ENCODE data around the gene ZFAND2A.
"Not testable (repeated sequence)": the region's sequence is repeated elsewhere in the genome, so short reads cannot be mapped to it uniquely, and the experiment has no call there.

ZFAND2A gene

DNA sequence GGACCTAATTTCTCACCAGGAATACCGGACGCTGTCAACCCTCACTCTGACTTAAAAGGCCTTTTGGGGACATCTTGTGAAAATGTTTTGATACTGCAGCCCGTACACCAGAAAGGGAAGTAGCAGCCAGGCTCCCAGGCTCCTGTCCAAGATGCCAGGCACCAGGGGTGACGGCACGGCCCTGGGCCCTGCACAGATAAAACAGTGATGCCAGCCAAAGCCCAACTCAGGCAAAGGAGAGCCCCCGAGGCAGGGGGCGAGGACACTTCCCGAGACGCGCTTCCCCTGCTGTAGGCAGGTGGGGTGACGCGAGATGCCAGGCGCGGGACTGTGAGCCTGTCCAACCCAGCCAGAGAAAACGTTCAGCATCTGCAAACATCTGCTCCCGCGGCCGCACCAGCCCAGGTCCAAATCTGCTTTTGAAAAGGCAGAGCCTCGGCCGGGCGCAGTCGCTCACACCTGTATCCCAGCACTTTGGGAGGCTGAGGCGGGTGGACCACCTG, 15.7 kb downstream of the ZFAND2A start:
- TF ChIP-seq, protein P1, sequence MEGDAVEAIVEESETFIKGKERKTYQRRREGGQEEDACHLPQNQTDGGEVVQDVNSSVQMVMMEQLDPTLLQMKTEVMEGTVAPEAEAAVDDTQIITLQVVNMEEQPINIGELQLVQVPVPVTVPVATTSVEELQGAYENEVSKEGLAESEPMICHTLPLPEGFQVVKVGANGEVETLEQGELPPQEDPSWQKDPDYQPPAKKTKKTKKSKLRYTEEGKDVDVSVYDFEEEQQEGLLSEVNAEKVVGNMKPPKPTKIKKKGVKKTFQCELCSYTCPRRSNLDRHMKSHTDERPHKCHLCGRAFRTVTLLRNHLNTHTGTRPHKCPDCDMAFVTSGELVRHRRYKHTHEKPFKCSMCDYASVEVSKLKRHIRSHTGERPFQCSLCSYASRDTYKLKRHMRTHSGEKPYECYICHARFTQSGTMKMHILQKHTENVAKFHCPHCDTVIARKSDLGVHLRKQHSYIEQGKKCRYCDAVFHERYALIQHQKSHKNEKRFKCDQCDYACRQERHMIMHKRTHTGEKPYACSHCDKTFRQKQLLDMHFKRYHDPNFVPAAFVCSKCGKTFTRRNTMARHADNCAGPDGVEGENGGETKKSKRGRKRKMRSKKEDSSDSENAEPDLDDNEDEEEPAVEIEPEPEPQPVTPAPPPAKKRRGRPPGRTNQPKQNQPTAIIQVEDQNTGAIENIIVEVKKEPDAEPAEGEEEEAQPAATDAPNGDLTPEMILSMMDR (IDR thresholded peaks at IDR 0.05; ENCODE audit: low read depth, low read length), result peak; percentile 69
- DNase-seq, result peak; percentile 69
- H3K4me1 ChIP-seq, result peaks cover 7% of the 10 kb centered on the region

DNA sequence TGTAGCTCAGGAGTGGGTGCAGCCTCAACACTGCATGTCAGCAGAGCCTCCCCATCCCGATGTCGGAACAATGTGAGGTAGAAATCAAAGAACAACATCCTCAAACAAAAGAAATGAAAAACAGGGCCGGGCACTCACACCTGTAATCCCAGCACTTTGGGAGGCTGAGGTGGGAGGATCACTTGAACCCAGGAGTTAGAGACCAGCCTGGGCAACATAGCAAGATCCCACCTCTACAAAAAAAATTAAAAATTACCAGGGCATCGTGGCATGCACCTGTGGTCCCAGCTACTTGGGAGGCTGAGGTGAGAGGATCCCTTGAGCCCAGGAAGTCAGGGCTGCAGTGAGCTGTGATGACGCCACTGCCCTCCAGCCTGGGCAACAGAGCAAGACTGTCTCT, 17.0 kb downstream of the ZFAND2A start:
- H3K4me1 ChIP-seq; H3K36me3 ChIP-seq; DNase-seq; H3K4me3 ChIP-seq (ENCODE audit: low read depth, low read length); H3K27me3 ChIP-seq; H3K9me3 ChIP-seq: not testable (repeated sequence)

More for the DNA sequence above, 15.7 kb downstream of the ZFAND2A start:
- H3K36me3 ChIP-seq, result no peaks in the 10 kb centered on the region
- no peak overlapping the region for H3K4me3 ChIP-seq (ENCODE audit: low read depth, low read length)
- H3K9me3 ChIP-seq, result no peaks in the 10 kb centered on the region
- H3K27me3 ChIP-seq, result no peaks in the 10 kb centered on the region

DNA sequence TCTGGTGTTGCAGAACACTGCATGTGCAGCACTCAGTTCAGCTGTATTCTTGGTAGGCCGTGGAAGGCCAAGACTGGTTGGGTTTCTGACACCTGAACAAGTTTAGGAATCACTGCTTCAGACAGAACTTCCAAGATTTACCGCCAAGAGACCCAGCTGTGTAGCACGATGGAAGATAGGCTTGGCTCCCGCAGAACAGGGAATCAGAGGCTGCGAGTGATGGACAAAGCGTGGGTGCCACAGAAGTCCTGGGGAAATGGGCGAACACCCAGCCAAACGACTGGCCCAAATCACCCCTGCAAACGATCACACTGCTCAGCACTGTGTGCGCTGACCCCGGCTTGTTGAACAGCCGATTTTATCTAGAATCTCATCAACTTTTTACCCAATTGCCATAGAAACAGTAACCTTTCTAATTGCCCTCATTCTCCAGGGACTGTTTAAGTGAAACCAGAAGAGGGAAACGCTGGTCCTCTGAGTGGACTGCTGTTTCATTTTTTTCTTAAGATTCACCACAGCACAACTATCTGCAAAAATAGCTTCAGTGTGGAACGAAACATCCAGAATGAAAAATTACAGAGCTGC, 17.9 kb downstream of the ZFAND2A start:
- Histone ChIP-seq H3K9me3 (no peaks in the 10 kb centered on the region), H3K4me3 (ENCODE audit: low read depth, low read length) (0 out of 2 replicates have a peak overlapping the region, but pooled peaks have one; percentile 0), H3K27me3 (no peaks in the 10 kb centered on the region), H3K36me3 (no peaks in the 10 kb centered on the region), H3K4me1 (peaks cover 7% of the 10 kb centered on the region)
- TF ChIP-seq, protein P1 (IDR thresholded peaks at IDR 0.05; ENCODE audit: low read depth, low read length), result no peak
- no peak for DNase-seq

DNA sequence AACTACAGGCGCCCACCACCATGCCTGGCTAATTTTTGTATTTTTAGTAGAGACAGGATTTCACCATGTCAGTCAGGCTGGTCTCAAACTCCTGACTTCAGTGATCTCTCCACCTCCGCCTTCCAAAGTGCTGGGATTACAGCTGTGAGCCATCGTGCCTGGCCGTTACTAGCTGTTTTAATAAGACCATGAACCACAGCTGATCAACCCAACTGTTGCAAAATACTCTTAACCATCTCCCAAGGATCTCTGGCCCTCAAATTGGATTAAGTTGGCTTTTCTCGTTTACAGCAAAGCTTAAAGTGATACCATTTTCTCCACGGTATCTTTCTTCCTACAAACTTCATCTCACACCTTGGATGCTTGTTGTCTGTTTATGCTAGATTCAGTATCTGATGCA, 18.3 kb downstream of the ZFAND2A start:
- H3K9me3 ChIP-seq, result no peaks in the 10 kb centered on the region
- DNase-seq, result no peak

DNA sequence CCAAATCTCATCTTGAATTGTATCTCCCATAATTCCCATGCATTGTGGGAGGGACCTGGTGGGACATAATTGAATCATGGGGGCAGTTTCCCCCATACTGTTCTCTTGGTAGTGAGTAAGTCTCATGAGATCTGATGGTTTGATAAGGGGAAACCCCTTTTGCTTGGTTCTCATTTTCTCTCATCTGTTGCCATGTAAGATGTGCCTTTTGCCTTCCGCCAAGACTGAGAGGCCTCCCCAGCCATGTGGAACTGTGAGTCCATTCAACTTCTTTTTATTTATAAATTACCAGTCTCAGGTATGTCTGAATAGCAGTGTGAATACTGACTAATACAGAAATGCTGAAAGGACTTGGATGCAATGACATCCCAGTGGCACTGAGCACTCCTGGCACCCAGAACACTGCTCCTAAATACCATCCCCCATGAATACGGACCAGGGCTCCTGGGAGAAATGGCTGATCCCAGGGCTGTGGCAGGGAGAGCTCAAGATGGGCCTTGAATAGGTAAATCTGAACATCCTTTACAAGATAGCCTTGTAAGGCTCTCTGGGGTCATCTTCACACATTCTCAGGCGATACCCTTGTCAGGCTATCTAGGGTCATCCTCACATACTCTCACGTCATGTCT, 19.4 kb downstream of the ZFAND2A start:
- peaks cover 7% of the 10 kb centered on the region for H3K4me1 ChIP-seq
- no peaks in the 10 kb centered on the region for H3K27me3 ChIP-seq
- no peak for DNase-seq
- H3K9me3 ChIP-seq, result no peaks in the 10 kb centered on the region
- TF ChIP-seq, protein P1 (IDR thresholded peaks at IDR 0.05; ENCODE audit: low read depth, low read length), result no peak
- H3K36me3 ChIP-seq, result no peaks in the 10 kb centered on the region
- no peak overlapping the region for H3K4me3 ChIP-seq (ENCODE audit: low read depth, low read length)

More for the DNA sequence above, 18.3 kb downstream of the ZFAND2A start:
- no peaks in the 10 kb centered on the region for H3K36me3 ChIP-seq
- TF ChIP-seq, protein P1 (IDR thresholded peaks at IDR 0.05; ENCODE audit: low read depth, low read length), result no peak
- peaks cover 7% of the 10 kb centered on the region for H3K4me1 ChIP-seq
- H3K27me3 ChIP-seq, result no peaks in the 10 kb centered on the region
- H3K4me3 ChIP-seq (ENCODE audit: low read depth, low read length), result no peak overlapping the region

DNA sequence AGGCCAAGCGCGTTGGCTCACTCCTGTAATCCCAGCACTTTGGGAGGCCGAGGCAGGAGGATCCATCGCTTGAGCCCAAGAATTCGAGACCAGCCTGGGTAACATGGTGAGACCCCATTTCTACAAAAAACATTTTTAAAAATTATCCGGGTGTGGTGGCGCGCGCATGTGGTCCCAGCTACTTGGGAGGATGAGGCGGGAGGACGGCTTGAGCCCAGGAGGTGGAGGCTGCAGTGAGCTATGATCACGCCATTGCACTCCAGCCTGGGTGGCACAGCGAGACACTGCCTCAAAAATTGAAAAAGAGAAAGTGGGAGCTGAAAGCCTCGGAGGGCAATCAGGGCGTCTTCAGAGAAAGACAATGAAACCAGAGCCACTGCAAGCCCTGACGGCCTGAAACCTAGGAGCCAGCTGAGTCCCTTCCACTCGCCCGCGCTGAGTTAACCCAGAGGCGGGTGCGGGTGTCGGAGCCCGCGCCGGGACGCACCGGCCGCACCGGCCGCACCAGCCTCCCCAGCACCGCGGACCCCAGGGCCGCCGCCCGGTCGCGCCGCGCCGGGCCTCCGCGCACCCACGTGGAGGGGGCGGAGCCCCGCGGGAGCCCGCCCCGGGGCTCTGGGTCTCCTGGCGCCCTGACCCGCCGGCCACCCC, 22.4 kb downstream of the ZFAND2A start:
- DNase-seq, result no peak
- TF ChIP-seq, protein P1 (IDR thresholded peaks at IDR 0.05; ENCODE audit: low read depth, low read length), result no peak
- Histone ChIP-seq H3K4me1 (peaks cover 7% of the 10 kb centered on the region), H3K36me3 (no peaks in the 10 kb centered on the region), H3K4me3 (ENCODE audit: low read depth, low read length) (peak overlapping the region; percentile 91), H3K27me3 (no peaks in the 10 kb centered on the region), H3K9me3 (no peaks in the 10 kb centered on the region)
